Left lung (tissue), 10 donors: ENCODE data around the gene ENPP7. TPM values are rescaled to one million over a fixed set of nuclear protein-coding genes. Genes with fewer than 3 reads are reported as not detected.
A peak's percentile ranks its signal among the peaks of the same experiment; 100 is the strongest.

Experiments used
- ATAC-seq: fragments of 200-7000 bp; cut with Tn5 transposase; one replicate; pipeline ENCODE4 v1.9.1; 2020; ENCODE audit warnings: moderate library complexity
- DNase-seq, 4 donors: peaks; one replicate each; pipeline ENCODE4 v3.0.0-alpha.2; 2013 to 2020
- H3K27ac ChIP-seq, 2 donors: fragments of 200-600 bp; sonication (generic) in 1 of 2; one replicate each; pipeline versions ENCODE4 v1.5.0 to v1.8.0; 2020 to 2021
- H3K27me3 ChIP-seq, 2 donors: fragments of 200-600 bp; sonication (generic) in 1 of 2; one replicate each; pipeline versions ENCODE4 v1.5.0 to v1.8.0; 2020 to 2021
- H3K36me3 ChIP-seq, 2 donors: fragments of 200-600 bp; sonication (generic) in 1 of 2; one replicate each; pipeline versions ENCODE4 v1.5.0 to v1.8.0; 2020 to 2021
- H3K4me1 ChIP-seq, 2 donors: fragments of 200-600 bp; one replicate each; pipeline ENCODE4 v1.8.0; 2021
- H3K4me3 ChIP-seq, 2 donors: fragments of 200-600 bp; sonication (generic) in 1 of 2; one replicate each; pipeline versions ENCODE4 v1.5.0 to v1.8.0; 2020 to 2021; ENCODE audit warnings: mild to moderate bottlenecking in 1 of 2
- H3K9me3 ChIP-seq, 2 donors: fragments of 200-600 bp; sonication (generic) in 1 of 2; one replicate each; pipeline versions ENCODE4 v1.5.0 to v1.8.0; 2020 to 2021
- intact Hi-C, 2 donors: fragments of 100-400 bp; cut with DNase I; formaldehyde crosslinking; loops; one replicate each; pipeline versions ENCODE4 v1.11.2 to v1.14.2; 2022
- polyA plus RNA-seq, 6 donors: library from polyadenylated mRNA; unstranded; fragments of 120-200 nt; gene quantifications; one replicate each; pipeline ENCODE4 v1.2.1, GENCODE V29; 2013; ENCODE audit not compliant: insufficient read length in 6 of 6
- total RNA-seq, 2 donors: library from RNA; stranded (reverse); fragmentation: NEBNext Ultra II Directional; extraction: Animal tissue kit (Norgen Biotek cat#: 25700); gene quantifications; one replicate each; pipeline ENCODE4 v1.2.1, GENCODE V29; 2021
- TF ChIP-seq, protein P1 (sequence below), 2 donors: fragments of 200-600 bp; sonication (generic) in 1 of 2; IDR thresholded peaks; one replicate each; pipeline versions ENCODE4 v1.5.0 to v1.8.0; 2021; ENCODE audit warnings: antibody characterized with exemption in 2 of 2
- donor health status: DM: no; HTN: yes; CAD: no.
- donor health status: DM: no; HTN: no; CAD: no.

Gene ENPP7
- total and polyA plus RNA-seq, 8 donors = 0.18 TPM; not detected in 7

DNA sequence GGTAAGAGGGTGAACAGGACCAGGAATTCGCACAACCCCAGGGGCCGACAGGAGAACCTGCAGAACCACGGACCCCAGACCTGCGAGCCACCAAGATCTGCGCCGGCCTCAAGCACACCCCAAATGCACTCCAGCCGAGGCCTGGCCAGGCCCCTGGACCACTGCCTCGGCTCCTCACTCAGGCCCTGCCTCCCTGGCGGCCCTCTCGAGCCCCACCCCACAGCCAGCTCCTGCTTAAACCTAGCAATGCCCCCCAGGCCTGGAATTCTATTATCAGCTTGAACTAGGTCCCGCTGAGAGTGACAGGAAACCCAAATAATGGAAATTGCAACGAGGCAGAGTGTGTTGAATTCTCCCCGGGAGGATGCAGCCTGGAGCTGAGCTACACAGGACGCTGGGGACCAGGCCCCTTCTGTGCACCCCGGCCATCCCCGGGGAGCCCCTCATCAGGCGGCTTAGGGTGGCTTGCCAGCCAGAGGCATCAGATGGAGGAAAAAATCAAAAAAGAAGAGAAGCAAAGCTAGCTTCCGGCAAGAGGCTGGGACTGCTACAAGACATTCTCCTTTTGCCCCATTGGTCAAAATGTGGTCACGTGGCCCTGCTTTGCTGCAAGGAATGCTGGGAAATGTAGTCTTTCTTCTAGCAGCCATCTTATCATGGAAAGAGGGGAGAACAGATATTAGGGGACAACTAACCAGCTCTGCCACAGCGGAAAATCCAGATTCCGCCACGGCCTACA lies 2.4 kb upstream of the ENPP7 start:
- ATAC-seq (peak; percentile 91), DNase-seq (peak in 3 of 4 donors; percentile 87 to 91 (median 90))
- no peak overlapping the region for H3K27ac ChIP-seq
- no peaks in the 10 kb centered on the region for H3K36me3 ChIP-seq
- peaks cover 0 to 18% of the 10 kb centered on the region in 2 donors for H3K4me1 ChIP-seq
- TF ChIP-seq, protein P1, sequence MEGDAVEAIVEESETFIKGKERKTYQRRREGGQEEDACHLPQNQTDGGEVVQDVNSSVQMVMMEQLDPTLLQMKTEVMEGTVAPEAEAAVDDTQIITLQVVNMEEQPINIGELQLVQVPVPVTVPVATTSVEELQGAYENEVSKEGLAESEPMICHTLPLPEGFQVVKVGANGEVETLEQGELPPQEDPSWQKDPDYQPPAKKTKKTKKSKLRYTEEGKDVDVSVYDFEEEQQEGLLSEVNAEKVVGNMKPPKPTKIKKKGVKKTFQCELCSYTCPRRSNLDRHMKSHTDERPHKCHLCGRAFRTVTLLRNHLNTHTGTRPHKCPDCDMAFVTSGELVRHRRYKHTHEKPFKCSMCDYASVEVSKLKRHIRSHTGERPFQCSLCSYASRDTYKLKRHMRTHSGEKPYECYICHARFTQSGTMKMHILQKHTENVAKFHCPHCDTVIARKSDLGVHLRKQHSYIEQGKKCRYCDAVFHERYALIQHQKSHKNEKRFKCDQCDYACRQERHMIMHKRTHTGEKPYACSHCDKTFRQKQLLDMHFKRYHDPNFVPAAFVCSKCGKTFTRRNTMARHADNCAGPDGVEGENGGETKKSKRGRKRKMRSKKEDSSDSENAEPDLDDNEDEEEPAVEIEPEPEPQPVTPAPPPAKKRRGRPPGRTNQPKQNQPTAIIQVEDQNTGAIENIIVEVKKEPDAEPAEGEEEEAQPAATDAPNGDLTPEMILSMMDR (IDR thresholded peaks at IDR 0.05) = no peak
- no peaks in the 10 kb centered on the region for H3K9me3 ChIP-seq
- intact Hi-C loops = no loop called here
- peak overlapping the region; percentile 25 to 39 for H3K4me3 ChIP-seq
- H3K27me3 ChIP-seq = no peaks in the 10 kb centered on the region

DNA sequence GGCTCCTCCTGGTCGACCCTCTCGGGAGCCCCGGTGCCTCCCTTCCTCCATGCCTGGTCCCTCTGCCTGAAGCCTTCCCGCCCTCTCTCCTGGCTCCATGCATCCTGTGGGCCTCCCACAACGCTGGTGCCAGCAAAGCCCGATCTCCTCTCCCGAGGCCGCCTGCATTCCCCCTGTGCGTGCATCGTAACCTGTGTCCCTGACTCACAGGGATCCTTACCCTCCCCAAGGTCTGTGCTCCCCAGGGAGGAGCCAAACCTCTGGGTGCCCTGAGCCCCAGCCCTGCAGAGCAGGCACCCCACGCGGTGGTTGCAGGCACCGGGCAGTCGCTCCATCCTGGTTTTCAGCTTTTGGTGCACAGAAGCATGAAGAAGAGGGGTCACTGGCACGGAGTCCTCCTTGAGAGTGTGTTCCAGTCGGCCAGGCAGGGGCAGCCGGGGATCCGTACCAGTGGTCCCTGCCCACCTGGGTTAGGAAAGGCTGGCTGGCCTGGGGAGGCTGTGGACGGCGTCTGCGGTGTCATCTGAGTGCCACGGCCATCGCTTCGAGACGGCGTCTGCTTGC lies 1.8 kb upstream of the ENPP7 start:
- TF ChIP-seq, protein P1 (IDR thresholded peaks at IDR 0.05) = no peak
- intact Hi-C loops = no loop called here
- H3K4me3 ChIP-seq = peak overlapping the region in 1 of 2 donors; percentile 39
- ATAC-seq (peak; percentile 5), DNase-seq (no peak)
- H3K4me1 ChIP-seq = peaks cover 0 to 22% of the 10 kb centered on the region in 2 donors
- no peaks in the 10 kb centered on the region for H3K9me3 ChIP-seq
- no peak overlapping the region for H3K27ac ChIP-seq
- H3K27me3 ChIP-seq = no peaks in the 10 kb centered on the region
- no peaks in the 10 kb centered on the region for H3K36me3 ChIP-seq

DNA sequence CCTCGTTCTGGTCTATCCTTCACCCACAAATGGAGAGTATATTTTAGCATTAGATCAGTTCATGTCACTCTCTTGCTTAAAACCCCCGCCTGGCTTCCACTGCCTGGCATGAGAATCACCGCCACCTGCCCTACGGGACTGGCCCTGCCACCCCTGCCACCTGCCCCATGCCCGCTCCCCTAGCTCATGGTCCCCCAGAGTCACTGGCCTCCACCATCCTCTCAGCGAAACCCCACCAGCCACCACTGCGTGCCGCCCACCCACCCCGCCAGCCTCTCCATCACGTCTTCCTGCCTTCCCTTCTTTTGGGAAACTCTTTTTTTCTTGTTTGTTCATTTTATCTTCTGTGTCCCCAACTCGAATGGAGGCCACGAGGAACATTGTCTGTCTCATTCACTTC lies 982 bp upstream of the ENPP7 start:
- Histone ChIP-seq H3K36me3 (no peaks in the 10 kb centered on the region), H3K27me3 (no peaks in the 10 kb centered on the region), H3K4me3 (no peak overlapping the region), H3K27ac (no peak overlapping the region), H3K4me1 (peaks cover 0 to 22% of the 10 kb centered on the region in 2 donors), H3K9me3 (no peaks in the 10 kb centered on the region)
- TF ChIP-seq, protein P1 (IDR thresholded peaks at IDR 0.05) = no peak
- intact Hi-C loops = no loop called here
- no peak for DNase-seq
- no peak for ATAC-seq

DNA sequence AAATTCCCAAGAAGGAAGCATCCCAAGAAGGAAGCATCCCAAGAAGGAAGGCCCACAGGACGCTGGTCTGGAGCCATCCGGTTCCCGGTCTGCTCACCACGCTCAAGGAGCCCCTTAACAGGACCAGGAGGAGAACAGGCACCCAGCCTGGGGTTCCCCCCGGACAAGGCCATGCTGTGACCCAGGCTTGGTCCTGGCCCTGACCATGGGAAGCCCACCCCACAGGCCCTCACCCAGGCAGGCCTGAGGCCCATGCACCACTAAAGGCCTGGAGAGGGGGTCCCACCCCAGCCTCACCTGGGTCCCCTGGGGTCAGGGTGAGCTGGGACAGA lies 340 bp upstream of the ENPP7 start:
- TF ChIP-seq, protein P1 (IDR thresholded peaks at IDR 0.05) = no peak
- no peaks in the 10 kb centered on the region for H3K9me3 ChIP-seq
- intact Hi-C loops = no loop called here
- H3K4me1 ChIP-seq = peaks cover 0 to 22% of the 10 kb centered on the region in 2 donors
- ATAC-seq (no peak), DNase-seq (no peak)
- H3K27ac ChIP-seq = no peak overlapping the region
- H3K36me3 ChIP-seq = no peaks in the 10 kb centered on the region
- H3K4me3 ChIP-seq = no peak overlapping the region
- H3K27me3 ChIP-seq = no peaks in the 10 kb centered on the region

DNA sequence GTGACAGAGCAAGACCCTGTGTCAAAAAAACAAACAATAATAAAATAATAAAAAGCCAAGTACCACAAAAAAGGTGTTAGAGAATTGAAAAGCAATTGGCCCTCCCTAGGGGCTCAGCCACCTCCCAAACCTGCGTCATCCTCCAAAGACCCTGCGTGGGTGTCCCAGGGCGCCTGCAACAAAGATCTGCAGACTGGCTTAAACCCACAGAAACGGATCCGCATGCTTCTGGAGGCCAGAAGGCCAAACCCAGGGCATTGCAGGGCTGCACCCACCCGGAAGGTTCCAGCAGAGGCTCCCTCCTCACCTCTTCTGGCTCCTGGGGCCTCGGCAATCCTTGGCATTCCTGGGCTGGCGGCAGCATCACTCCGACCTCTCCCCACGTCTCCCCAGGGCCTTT lies 1.5 kb downstream of the ENPP7 start:
- DNase-seq = no peak
- intact Hi-C loops = no loop called here
- ATAC-seq = no peak
- Histone ChIP-seq H3K9me3 (no peaks in the 10 kb centered on the region), H3K4me1 (peaks cover 0 to 22% of the 10 kb centered on the region in 2 donors), H3K36me3 (no peaks in the 10 kb centered on the region), H3K4me3 (no peak overlapping the region), H3K27me3 (peaks cover 0 to under 1% of the 10 kb centered on the region in 2 donors), H3K27ac (no peak overlapping the region)
- TF ChIP-seq, protein P1 (IDR thresholded peaks at IDR 0.05) = no peak
